Activated naive CD4-positive, alpha-beta T cell treated with anti-CD3 and anti-CD28 coated beads, Interleukin-2, amount 50 U/mL, for 24 hours (primary cell): ENCODE measurements around the gene OAT.

Source experiments
- H3K27ac Mint-ChIP-seq: one replicate; pipeline ENCODE4 v1.8.0; 2021; ENCODE audit warnings: mild to moderate bottlenecking, mixed read lengths
- H3K27me3 Mint-ChIP-seq: one replicate; pipeline ENCODE4 v1.8.0; 2021; ENCODE audit warnings: mixed read lengths
- H3K36me3 Mint-ChIP-seq: one replicate; pipeline ENCODE4 v1.8.0; 2021; ENCODE audit warnings: mixed read lengths
- H3K4me1 Mint-ChIP-seq: one replicate; pipeline ENCODE4 v1.8.0; 2021; ENCODE audit warnings: mixed read lengths
- H3K4me3 Mint-ChIP-seq: one replicate; pipeline ENCODE4 v1.8.0; 2021; ENCODE audit warnings: mild to moderate bottlenecking, mixed read lengths
- H3K9me3 Mint-ChIP-seq: one replicate; pipeline ENCODE4 v1.8.0; 2021; ENCODE audit warnings: mixed read lengths

OAT gene

GRCh38 chr10:124418726-124419501, at the start of gene OAT:
Gene OAT, minus strand, starts transcription at chr10:124418923. Its CDS starts 6,752 bp downstream, at chr10:124412171.
- peak within 1 kb of the TSS; percentile 86 for H3K4me3 Mint-ChIP-seq
- H3K36me3 Mint-ChIP-seq = no peaks in the 10 kb centered on the region
- H3K27me3 Mint-ChIP-seq = peaks cover under 1% of the 10 kb centered on the region
- no peaks in the 10 kb centered on the region for H3K9me3 Mint-ChIP-seq
- peak within 1 kb of the TSS; percentile 17 for H3K27ac Mint-ChIP-seq
- H3K4me1 Mint-ChIP-seq = peaks cover 36% of the 10 kb centered on the region

GRCh38 chr10:124467165-124467564, 48.4 kb upstream of the OAT start:
- H3K27me3 Mint-ChIP-seq = no peaks in the 10 kb centered on the region
- no peaks in the 10 kb centered on the region for H3K9me3 Mint-ChIP-seq
- H3K4me1 Mint-ChIP-seq = peaks cover 28% of the 10 kb centered on the region
- H3K36me3 Mint-ChIP-seq = no peaks in the 10 kb centered on the region
- H3K27ac Mint-ChIP-seq = no peak overlapping the region
- no peak overlapping the region for H3K4me3 Mint-ChIP-seq

GRCh38 chr10:124465777-124466488, 47.2 kb upstream of the OAT start:
- no peaks in the 10 kb centered on the region for H3K27me3 Mint-ChIP-seq
- no peaks in the 10 kb centered on the region for H3K9me3 Mint-ChIP-seq
- no peak overlapping the region for H3K4me3 Mint-ChIP-seq
- H3K27ac Mint-ChIP-seq = peak overlapping the region; percentile 6
- H3K36me3 Mint-ChIP-seq = no peaks in the 10 kb centered on the region
- peaks cover 33% of the 10 kb centered on the region for H3K4me1 Mint-ChIP-seq

- H3K36me3 Mint-ChIP-seq = no peaks in the 10 kb centered on the region
- H3K4me3 Mint-ChIP-seq = peak overlapping the region; percentile 67
- peak overlapping the region; percentile 88 for H3K27ac Mint-ChIP-seq
- peaks cover 33% of the 10 kb centered on the region for H3K4me1 Mint-ChIP-seq
- no peaks in the 10 kb centered on the region for H3K9me3 Mint-ChIP-seq
- H3K27me3 Mint-ChIP-seq = no peaks in the 10 kb centered on the region
Observed at GRCh38 chr10:124465003-124465776, 46.5 kb upstream of the OAT start.

GRCh38 chr10:124464028-124464965, 45.6 kb upstream of the OAT start:
- H3K27ac Mint-ChIP-seq = peak overlapping the region; percentile 88
- H3K36me3 Mint-ChIP-seq = no peaks in the 10 kb centered on the region
- H3K27me3 Mint-ChIP-seq = no peaks in the 10 kb centered on the region
- no peaks in the 10 kb centered on the region for H3K9me3 Mint-ChIP-seq
- peaks cover 33% of the 10 kb centered on the region for H3K4me1 Mint-ChIP-seq
- peak overlapping the region; percentile 67 for H3K4me3 Mint-ChIP-seq

DNA sequence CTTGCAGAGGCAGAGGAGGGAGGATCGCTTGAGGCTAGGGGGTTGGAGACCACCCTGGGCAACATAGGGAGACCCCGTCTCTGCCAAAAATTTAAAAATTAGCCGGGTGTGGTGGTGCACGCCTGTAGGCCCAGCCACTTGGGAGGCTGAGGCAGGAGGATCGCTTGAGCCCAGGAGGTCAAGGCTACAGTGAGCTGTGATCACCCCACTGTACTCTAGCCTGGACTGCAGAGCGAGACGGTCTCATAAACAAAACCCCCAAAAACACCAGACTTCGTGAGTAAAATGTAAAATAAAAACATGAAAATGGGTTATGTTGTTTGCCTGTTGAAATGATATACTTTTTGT, 43.6 kb upstream of the OAT start:
- H3K4me3 Mint-ChIP-seq = peak overlapping the region; percentile 89
- H3K36me3 Mint-ChIP-seq = no peaks in the 10 kb centered on the region
- H3K9me3 Mint-ChIP-seq = no peaks in the 10 kb centered on the region
- peak overlapping the region; percentile 91 for H3K27ac Mint-ChIP-seq
- H3K27me3 Mint-ChIP-seq = no peaks in the 10 kb centered on the region
- peaks cover 33% of the 10 kb centered on the region for H3K4me1 Mint-ChIP-seq

GRCh38 chr10:124461642-124462347, 43.1 kb upstream of the OAT start, which contains the start of gene LHPP:
Gene LHPP, plus strand, starts transcription at chr10:124461823. Its CDS starts 40 bp downstream, at chr10:124461863.
- Mint-ChIP-seq H3K4me3 (peak within 1 kb of the TSS; percentile 95), H3K36me3 (no peaks in the 10 kb centered on the region), H3K9me3 (no peaks in the 10 kb centered on the region), H3K27me3 (no peaks in the 10 kb centered on the region), H3K27ac (peak within 1 kb of the TSS; percentile 98), H3K4me1 (peaks cover 29% of the 10 kb centered on the region)

GRCh38 chr10:124460144-124460543, 41.4 kb upstream of the OAT start:
- H3K4me3 Mint-ChIP-seq = no peak overlapping the region
- H3K4me1 Mint-ChIP-seq = peaks cover 17% of the 10 kb centered on the region
- no peaks in the 10 kb centered on the region for H3K9me3 Mint-ChIP-seq
- peaks cover 6% of the 10 kb centered on the region for H3K27me3 Mint-ChIP-seq
- H3K36me3 Mint-ChIP-seq = no peaks in the 10 kb centered on the region
- no peak overlapping the region for H3K27ac Mint-ChIP-seq

DNA sequence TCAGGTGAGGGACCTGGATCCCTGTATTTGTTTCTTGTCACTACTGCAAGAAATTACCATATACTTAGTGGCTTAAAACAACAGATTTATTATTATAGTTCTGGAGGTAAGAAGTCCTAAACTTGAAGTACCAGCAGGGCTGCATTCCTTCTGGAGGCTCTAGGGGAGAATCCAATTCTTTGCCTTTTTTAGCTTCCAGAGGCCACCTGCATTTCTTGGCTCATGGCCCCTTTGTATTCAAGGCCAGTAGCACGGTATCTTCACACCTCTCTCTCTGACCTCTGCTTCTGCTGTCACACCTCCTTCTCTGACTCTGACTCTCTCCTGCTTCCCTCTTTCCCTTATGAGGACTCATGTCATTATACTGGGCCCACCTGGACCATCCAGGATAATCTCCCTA, 40.7 kb upstream of the OAT start:
- no peak overlapping the region for H3K4me3 Mint-ChIP-seq
- H3K36me3 Mint-ChIP-seq = no peaks in the 10 kb centered on the region
- H3K4me1 Mint-ChIP-seq = peaks cover 10% of the 10 kb centered on the region
- H3K9me3 Mint-ChIP-seq = no peaks in the 10 kb centered on the region
- no peak overlapping the region for H3K27ac Mint-ChIP-seq
- H3K27me3 Mint-ChIP-seq = peaks cover 11% of the 10 kb centered on the region

- Mint-ChIP-seq H3K27me3 (peaks cover 13% of the 10 kb centered on the region), H3K4me3 (no peak overlapping the region), H3K4me1 (peaks cover 5% of the 10 kb centered on the region), H3K9me3 (no peaks in the 10 kb centered on the region), H3K27ac (no peak overlapping the region), H3K36me3 (no peaks in the 10 kb centered on the region)
Observed at GRCh38 chr10:124458889-124459288, 40.2 kb upstream of the OAT start.

DNA sequence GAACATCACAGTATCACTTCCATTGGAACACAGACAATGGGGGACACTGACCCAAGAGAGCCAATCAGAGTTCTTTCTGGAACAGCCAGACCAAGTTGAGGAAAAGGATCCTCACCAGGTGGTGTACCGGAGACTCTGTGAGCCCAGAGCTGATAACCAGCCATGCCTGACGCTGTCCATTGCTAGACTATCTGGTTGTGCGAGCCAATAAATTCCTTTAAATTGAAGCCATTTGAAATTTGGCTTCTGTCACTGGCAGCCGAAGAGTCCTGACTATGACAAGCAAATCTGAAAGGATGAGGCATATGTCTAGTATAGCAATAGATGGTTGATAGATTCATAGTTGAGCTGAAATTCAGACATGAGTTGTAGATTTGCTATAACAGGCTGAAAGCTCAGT, 39.8 kb upstream of the OAT start:
- no peaks in the 10 kb centered on the region for H3K9me3 Mint-ChIP-seq
- H3K27me3 Mint-ChIP-seq = peaks cover 17% of the 10 kb centered on the region
- H3K36me3 Mint-ChIP-seq = no peaks in the 10 kb centered on the region
- H3K27ac Mint-ChIP-seq = no peak overlapping the region
- H3K4me3 Mint-ChIP-seq = no peak overlapping the region
- H3K4me1 Mint-ChIP-seq = peaks cover 5% of the 10 kb centered on the region

GRCh38 chr10:124455441-124455840, 36.7 kb upstream of the OAT start:
- H3K9me3 Mint-ChIP-seq = no peaks in the 10 kb centered on the region
- H3K36me3 Mint-ChIP-seq = no peaks in the 10 kb centered on the region
- no peak overlapping the region for H3K4me3 Mint-ChIP-seq
- H3K27me3 Mint-ChIP-seq = peaks cover 36% of the 10 kb centered on the region
- H3K4me1 Mint-ChIP-seq = peaks cover 2% of the 10 kb centered on the region
- H3K27ac Mint-ChIP-seq = no peak overlapping the region

DNA sequence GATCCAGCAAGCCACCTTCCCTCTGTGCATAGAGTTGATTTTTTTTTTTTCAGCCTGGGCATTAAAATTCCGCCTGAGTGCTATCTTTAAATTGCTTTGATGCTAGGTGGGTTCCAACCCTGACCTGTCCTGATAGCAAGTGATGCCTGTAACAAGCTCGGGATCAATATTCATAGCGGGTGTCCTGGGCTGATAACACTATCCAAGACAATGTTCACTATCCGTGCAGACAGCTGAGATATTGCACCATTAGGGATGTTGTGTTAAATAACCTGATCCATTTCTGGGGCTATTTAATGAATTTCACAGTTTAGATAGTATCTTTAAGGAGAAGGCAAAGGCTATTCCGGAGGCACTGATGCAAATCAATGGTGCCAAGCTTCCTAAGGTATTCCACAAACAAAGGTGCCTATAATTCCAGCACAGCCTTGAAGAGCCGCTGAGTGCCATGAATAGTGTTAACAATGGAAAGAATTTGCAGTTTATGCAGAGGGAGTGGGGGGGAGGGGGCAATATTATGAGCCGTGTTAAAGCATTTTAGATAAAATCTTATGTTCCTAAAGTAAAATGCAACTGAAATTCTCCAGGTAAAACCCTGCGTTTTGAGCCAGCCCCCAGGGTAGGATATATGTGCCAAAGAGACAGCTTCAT, 35.4 kb upstream of the OAT start:
- Mint-ChIP-seq H3K9me3 (no peaks in the 10 kb centered on the region), H3K4me3 (no peak overlapping the region), H3K27me3 (peaks cover 42% of the 10 kb centered on the region), H3K36me3 (no peaks in the 10 kb centered on the region), H3K27ac (no peak overlapping the region), H3K4me1 (peaks cover 10% of the 10 kb centered on the region)

- H3K9me3 Mint-ChIP-seq = no peaks in the 10 kb centered on the region
- H3K4me1 Mint-ChIP-seq = peaks cover 21% of the 10 kb centered on the region
- H3K4me3 Mint-ChIP-seq = no peak overlapping the region
- peaks cover 51% of the 10 kb centered on the region for H3K27me3 Mint-ChIP-seq
- no peaks in the 10 kb centered on the region for H3K36me3 Mint-ChIP-seq
- no peak overlapping the region for H3K27ac Mint-ChIP-seq
Observed at GRCh38 chr10:124451276-124451675, 32.6 kb upstream of the OAT start.
